Measurements from ENCODE around the gene SDF2.

SDF2 gene

DNA sequence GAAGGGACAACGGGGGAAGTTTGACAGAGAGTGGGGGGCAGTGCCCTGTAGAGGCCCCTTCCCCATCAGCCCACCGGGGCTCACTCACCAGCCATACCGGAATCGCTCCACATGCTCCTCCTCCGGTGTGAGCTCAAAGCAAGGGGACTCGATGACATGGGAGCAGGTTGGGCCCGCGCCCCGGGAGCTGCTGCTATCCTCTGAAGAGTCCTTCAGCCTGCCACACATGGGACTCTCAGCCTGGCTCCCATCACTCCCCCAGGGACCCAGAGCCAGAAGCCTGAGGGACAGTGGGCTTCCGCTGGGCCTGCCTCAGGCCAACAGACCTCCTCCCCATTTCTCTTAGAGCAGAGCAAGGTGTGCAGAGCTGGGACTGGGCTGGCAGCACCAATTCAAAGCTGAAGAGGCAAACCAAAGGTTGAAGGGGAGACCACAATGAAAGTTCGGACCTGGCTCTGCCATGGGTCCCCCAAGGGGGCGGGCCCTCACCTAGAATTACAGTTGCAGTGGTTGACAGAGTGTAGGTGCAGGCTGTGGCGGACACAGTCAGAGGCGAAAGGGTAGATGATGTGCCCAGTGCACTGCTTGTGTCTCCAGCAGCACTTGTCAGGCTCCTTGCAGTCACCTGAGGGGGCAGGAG, 42.6 kb upstream of the SDF2 start:
- no peak for DNase-seq (ENCODE audit: extremely low read depth, low read depth)
- TF ChIP-seq, protein P1, sequence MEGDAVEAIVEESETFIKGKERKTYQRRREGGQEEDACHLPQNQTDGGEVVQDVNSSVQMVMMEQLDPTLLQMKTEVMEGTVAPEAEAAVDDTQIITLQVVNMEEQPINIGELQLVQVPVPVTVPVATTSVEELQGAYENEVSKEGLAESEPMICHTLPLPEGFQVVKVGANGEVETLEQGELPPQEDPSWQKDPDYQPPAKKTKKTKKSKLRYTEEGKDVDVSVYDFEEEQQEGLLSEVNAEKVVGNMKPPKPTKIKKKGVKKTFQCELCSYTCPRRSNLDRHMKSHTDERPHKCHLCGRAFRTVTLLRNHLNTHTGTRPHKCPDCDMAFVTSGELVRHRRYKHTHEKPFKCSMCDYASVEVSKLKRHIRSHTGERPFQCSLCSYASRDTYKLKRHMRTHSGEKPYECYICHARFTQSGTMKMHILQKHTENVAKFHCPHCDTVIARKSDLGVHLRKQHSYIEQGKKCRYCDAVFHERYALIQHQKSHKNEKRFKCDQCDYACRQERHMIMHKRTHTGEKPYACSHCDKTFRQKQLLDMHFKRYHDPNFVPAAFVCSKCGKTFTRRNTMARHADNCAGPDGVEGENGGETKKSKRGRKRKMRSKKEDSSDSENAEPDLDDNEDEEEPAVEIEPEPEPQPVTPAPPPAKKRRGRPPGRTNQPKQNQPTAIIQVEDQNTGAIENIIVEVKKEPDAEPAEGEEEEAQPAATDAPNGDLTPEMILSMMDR (IDR thresholded peaks at IDR 0.05; ENCODE audit: low read depth, low read length), result no peak

DNA sequence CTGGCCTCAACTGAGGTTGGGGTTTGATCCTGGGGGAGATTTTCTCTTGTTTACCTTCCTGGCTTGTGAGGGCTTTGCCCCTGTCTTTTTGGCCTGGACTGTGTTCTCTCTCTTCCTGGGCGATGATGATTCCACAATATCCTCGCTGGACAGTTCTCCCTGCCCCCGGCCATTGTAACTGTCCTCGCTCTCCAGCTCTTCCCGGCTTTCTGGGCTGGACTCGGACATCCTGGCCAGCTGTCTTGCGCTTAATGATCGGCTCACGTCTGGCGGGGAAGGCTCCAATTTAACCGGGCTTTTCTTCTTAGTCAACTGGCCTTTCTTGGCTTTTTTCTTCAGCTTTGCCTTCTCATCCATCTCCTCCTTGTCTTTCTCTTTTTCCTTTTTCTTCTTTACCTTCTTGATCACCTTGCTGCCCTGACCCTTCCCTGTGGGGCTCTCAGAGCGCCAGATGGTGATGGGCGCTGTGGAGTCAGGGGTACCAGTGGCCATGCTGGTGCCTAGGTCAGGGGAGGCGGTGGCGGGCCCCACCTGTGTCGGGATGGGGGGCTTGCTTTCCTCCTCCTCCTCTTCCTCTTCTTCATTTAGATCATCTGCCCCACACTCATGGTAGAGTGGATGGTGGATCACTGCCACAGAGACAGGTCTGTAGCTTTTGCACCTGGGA, 42.0 kb upstream of the SDF2 start:
- TF ChIP-seq, protein P1 (IDR thresholded peaks at IDR 0.05; ENCODE audit: low read depth, low read length), result no peak

DNA sequence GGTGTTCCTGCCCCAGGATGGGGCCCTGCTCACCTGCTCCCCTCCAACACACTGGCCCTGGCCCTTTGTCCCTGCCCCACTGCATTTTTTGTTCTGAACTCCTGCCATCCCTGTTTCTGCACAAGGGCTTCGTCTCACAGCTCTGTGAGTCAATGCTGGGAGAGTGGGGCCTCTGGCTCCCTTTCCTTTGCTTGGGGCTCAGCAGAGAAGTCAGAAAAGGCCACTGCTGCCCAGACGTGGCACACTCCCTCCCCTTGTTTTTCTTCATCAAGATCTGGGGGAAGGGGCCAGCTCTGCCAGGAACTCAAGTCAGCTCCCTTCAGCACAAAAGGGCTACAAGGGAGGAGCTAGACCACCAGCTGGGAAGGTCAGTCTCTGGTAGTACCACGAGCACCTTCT, 41.0 kb upstream of the SDF2 start:
- TF ChIP-seq, protein P1 (IDR thresholded peaks at IDR 0.05; ENCODE audit: low read depth, low read length), result no peak
- no peak for DNase-seq (ENCODE audit: extremely low read depth, low read depth)

More for the DNA sequence above, 42.0 kb upstream of the SDF2 start:
- DNase-seq (ENCODE audit: extremely low read depth, low read depth), result no peak

DNA sequence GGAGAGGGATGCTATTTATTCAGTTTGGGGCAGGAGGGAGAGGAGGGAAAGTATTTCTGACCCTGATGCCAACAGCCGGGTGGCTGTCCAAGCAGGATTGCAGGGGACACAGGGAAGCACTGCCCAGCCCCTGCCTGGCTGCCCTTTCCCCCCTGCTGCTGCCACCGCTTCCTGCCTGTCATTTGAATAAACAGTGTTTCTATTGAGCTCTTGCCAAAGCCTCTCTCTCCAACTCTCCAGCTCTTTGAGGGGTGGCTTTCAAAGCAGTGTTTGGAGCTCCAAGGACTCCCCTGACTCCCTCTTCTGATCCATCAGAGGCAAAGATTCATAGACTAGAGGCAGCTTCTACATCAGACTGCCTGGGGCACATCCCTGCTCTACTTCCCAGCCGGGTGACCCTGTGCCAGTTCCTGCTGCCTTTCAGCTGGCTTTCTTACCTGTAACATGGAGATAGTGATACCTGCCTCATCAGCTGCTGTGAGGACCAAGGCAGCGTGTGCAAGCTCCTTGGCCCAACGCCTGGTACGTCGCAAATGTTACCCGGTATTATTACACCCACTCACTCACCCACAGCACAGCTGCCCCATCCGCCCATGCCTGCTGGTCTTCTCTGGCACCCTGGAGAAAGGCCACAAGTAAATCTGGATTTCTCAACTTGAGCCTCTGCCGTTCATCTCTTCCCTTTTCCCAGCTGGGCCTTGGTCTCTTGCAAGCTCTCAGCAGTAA, 40.5 kb upstream of the SDF2 start:
- no peak for DNase-seq (ENCODE audit: extremely low read depth, low read depth)
- TF ChIP-seq, protein P1 (IDR thresholded peaks at IDR 0.05; ENCODE audit: low read depth, low read length), result no peak

DNA sequence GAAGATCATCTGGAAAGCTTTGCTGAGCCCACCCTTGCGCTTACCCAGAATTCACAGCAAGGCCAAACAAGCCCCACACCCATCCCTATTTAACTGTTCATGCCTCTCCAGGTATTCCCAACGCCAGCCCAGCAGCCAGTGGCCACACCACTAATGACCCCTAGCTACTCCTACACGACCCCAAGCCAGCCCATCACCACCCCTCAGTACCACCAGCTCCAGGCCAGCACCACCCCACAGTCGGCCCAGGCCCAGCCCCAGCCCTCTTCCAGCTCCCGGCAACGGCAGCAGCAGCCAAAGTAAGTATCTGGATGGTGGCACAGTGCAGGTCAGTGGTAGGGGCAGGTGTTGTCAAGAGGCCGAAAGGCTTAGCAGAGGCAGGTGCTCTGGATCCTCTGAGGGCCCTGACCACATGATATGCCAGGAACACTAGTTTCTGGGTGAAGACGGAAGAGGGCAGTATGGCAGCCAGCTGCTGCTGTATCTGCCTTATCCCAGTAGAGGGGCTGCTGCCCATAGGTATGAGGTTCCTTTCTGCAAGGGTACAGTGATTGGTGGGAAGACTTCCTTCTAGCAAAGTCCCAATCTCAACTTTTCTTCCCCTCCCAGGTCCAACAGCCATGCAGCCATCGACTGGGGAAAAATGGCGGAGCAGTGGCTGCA, 39.3 kb upstream of the SDF2 start:
- TF ChIP-seq, protein P1 (IDR thresholded peaks at IDR 0.05; ENCODE audit: low read depth, low read length), result no peak
- DNase-seq (ENCODE audit: extremely low read depth, low read depth), result no peak

DNA sequence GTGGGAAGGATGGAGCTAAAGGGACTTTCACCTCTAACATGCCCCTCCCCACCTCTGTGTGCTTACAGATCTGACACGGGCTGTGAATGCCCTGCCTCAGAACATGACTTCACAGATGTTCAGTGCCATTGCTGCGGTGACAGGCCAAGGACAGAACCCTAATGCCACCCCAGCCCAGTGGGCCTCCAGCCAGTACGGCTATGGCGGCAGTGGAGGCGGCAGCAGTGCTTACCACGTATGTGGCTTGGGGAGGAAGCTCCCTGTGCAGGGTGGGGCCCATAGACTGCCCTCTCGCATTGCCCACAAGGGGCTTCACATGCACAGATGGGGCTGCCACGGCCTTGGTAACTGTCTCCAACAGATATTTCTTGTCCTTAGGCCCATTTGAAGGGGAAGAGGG, 38.6 kb upstream of the SDF2 start:
- DNase-seq (ENCODE audit: extremely low read depth, low read depth), result no peak

More for the DNA sequence above, 38.6 kb upstream of the SDF2 start:
- TF ChIP-seq, protein P1 (IDR thresholded peaks at IDR 0.05; ENCODE audit: low read depth, low read length), result no peak

All from AG09319 (cell line).